HG03575 (cell line): ENCODE measurements around the gene ZBTB7A.

Experiments
- ATAC-seq: cut with Tn5 transposase; IDR thresholded peaks from one replicate; pipeline ENCODE4 v1.9.1; 2021; ENCODE audit not compliant: unreplicated experiment, insufficient number of reproducible peaks, low FRiP score; ENCODE audit errors: extremely low read depth

Gene ZBTB7A

GRCh38 chr19:4095488-4095844 lies 28.8 kb upstream of the ZBTB7A start:
- no peak for ATAC-seq

GRCh38 chr19:4094761-4095487 lies 28.2 kb upstream of the ZBTB7A start:
- no peak for ATAC-seq

- no peak for ATAC-seq
These were observed 27.6 kb upstream of the ZBTB7A start for GRCh38 chr19:4094291-4094690.

GRCh38 chr19:4093643-4094175 lies 27.0 kb upstream of the ZBTB7A start:
- ATAC-seq: no peak

GRCh38 chr19:4090356-4091220 lies 23.9 kb upstream of the ZBTB7A start:
- no peak for ATAC-seq

- no peak for ATAC-seq
These were observed 23.2 kb upstream of the ZBTB7A start for GRCh38 chr19:4089946-4090345.

- no peak for ATAC-seq
These were observed 22.8 kb upstream of the ZBTB7A start for GRCh38 chr19:4089400-4089908.

- no peak for ATAC-seq
These were observed 22.3 kb upstream of the ZBTB7A start for GRCh38 chr19:4088975-4089374.

GRCh38 chr19:4087787-4088679 lies 21.3 kb upstream of the ZBTB7A start:
- ATAC-seq: no peak

- ATAC-seq: no peak
These were observed 19.7 kb upstream of the ZBTB7A start for GRCh38 chr19:4086411-4086867.

GRCh38 chr19:4084547-4084877 lies 17.8 kb upstream of the ZBTB7A start:
- ATAC-seq: no peak

- no peak for ATAC-seq
These were observed 17.2 kb upstream of the ZBTB7A start for GRCh38 chr19:4083677-4084546.

- ATAC-seq: no peak
These were observed 15.5 kb upstream of the ZBTB7A start for GRCh38 chr19:4082172-4082571.

GRCh38 chr19:4081441-4082129 lies 14.9 kb upstream of the ZBTB7A start:
- no peak for ATAC-seq

- no peak for ATAC-seq
These were observed 13.8 kb upstream of the ZBTB7A start for GRCh38 chr19:4080473-4080872.

- no peak for ATAC-seq
These were observed 11.3 kb upstream of the ZBTB7A start for GRCh38 chr19:4077800-4078684.

- ATAC-seq: no peak
These were observed 10.3 kb upstream of the ZBTB7A start for GRCh38 chr19:4077007-4077374.
